K562 (cell line): ENCODE data around the gene ANKS1A. TPM values are rescaled to one million over a fixed set of nuclear protein-coding genes. Genes with fewer than 3 reads are reported as not detected.

Experiments
- ATAC-seq: fragments of 200-7000 bp; cut with Tn5 transposase; 3 replicates; pipeline ENCODE4 v1.9.1; 2020; ENCODE audit warnings: moderate library complexity
- BruUV-seq: library from RNA; stranded (reverse); fragments of 400-500 nt; replicated peaks from 2 replicates; lab custom pipeline; 2021; lab: Mats Ljungman, UMichigan
- CTCF ChIA-PET: fragments of 300-600 bp; formaldehyde crosslinking; extraction: SDS; loops from one replicate; lab custom pipeline; 2021; ENCODE audit warnings: low intra/inter-chr PET ratio; lab: Yijun Ruan, JAX
- POLR2A ChIA-PET: fragments of 300-600, 350-650 bp; sonication (Branson Sonifier 250); formaldehyde crosslinking; extraction: SDS; loops from one replicate; lab custom pipeline; 2021; ENCODE audit warnings: antibody characterized with exemption, inconsistent platforms; lab: Yijun Ruan, JAX
- DNase-seq, 4 experiments: peaks; one replicate each; pipeline versions ENCODE4 v3.0.0 to v3.0.0-alpha.2; 2011 to 2018; ENCODE audit warnings: low spot score in 3 of 4, mixed read lengths in 3 of 4; ENCODE audit errors: extremely low read depth in 1 of 4
- FAIRE-seq: peaks from 2 replicates; lab custom pipeline; 2011; peaks lifted over from hg19 to GRCh38; lab: Jason Lieb, UNC
- H2AFZ ChIP-seq: 2 replicates; pipeline ENCODE4 v1.6.0; 2011; ENCODE audit warnings: low read depth, low read length, control low read depth, inconsistent platforms
- H3K27ac ChIP-seq: fragments of 200-600 bp; 3 replicates; pipeline ENCODE4 v1.8.0; 2011; ENCODE audit warnings: low read depth, mild to moderate bottlenecking, control low read depth, inconsistent platforms, low read length, moderate library complexity, mixed read lengths; ENCODE audit errors: extremely low read depth
- H3K27me3 ChIP-seq, 2 experiments: fragments of 300-600 bp in 1 of 2; 2 replicates in 1 of 2; 3 replicates in 1 of 2; pipeline versions ENCODE4 v1.6.0 to v1.8.0; 2011; ENCODE audit warnings: inconsistent platforms in 2 of 2, low read length in 2 of 2, mild to moderate bottlenecking in 1 of 2, mixed read lengths in 1 of 2, moderate library complexity in 1 of 2; ENCODE audit not compliant: control insufficient read depth in 2 of 2, insufficient read depth in 2 of 2
- H3K36me3 ChIP-seq: fragments of 300-600 bp; 3 replicates; pipeline ENCODE4 v1.8.0; 2011; ENCODE audit warnings: mild to moderate bottlenecking, low read length, inconsistent platforms; ENCODE audit not compliant: control insufficient read depth, insufficient read depth
- H3K4me1 ChIP-seq, 2 experiments: fragments of 200-600 bp in 1 of 2; replicated peaks in 1 of 2; 2 replicates in 1 of 2; 3 replicates in 1 of 2; pipeline versions ENCODE4 v1.5.1 to v1.8.0; 2011; ENCODE audit warnings: inconsistent platforms in 2 of 2, low read length in 2 of 2, mild to moderate bottlenecking in 1 of 2, mixed read lengths in 1 of 2, moderate library complexity in 1 of 2; ENCODE audit not compliant: control insufficient read depth in 2 of 2, insufficient read depth in 2 of 2
- H3K4me2 ChIP-seq: 2 replicates; pipeline ENCODE4 v1.6.1; 2011; ENCODE audit warnings: low read length, control low read depth, inconsistent platforms, mixed read lengths; ENCODE audit not compliant: insufficient read depth
- H3K4me3 ChIP-seq: fragments of 200-600 bp; sonication (generic), shearing (Covaris generic); 2 replicates; pipeline ENCODE4 v1.5.1; 2016; ENCODE audit warnings: control low read depth, inconsistent platforms
- H3K79me2 ChIP-seq: fragments of 200-600 bp; 3 replicates; pipeline ENCODE4 v1.8.0; 2011; ENCODE audit warnings: low read length, inconsistent platforms; ENCODE audit not compliant: control insufficient read depth, insufficient read depth
- H3K9ac ChIP-seq, 2 experiments: 2 replicates each; pipeline versions ENCODE4 v1.6.0 to v1.6.1; 2011; ENCODE audit warnings: low read depth in 2 of 2, low read length in 2 of 2, control low read depth in 1 of 2, inconsistent platforms in 1 of 2, mild to moderate bottlenecking in 1 of 2, mixed read lengths in 1 of 2; ENCODE audit not compliant: insufficient read depth in 1 of 2
- H3K9me1 ChIP-seq: one replicate; pipeline ENCODE4 v1.6.0; 2011; ENCODE audit warnings: inconsistent platforms, mild to moderate bottlenecking, low read length, moderate library complexity; ENCODE audit not compliant: control insufficient read depth, insufficient read depth
- H3K9me3 ChIP-seq: replicated peaks from 2 replicates; pipeline ENCODE4 v1.5.1; 2011; ENCODE audit warnings: low read depth, low read length, inconsistent platforms; ENCODE audit not compliant: control insufficient read depth, insufficient read depth
- H4K20me1 ChIP-seq: replicated peaks from 2 replicates; pipeline ENCODE4 v1.6.1; 2011; ENCODE audit warnings: low read length, inconsistent platforms, mixed read lengths; ENCODE audit not compliant: control insufficient read depth, insufficient read depth
- E2F5 ChIP-seq: sonication (generic); formaldehyde crosslinking; IDR thresholded peaks from 2 replicates; pipeline ENCODE4 v1.8.0; 2022; ENCODE audit warnings: mild to moderate bottlenecking, missing genetic modification reagents
- GABPA ChIP-seq: fragments of 200-800 bp; sonication (Bioruptor generic); conservative IDR thresholded peaks from 2 replicates; pipeline ENCODE4 v1.6.1; 2016; ENCODE audit warnings: low read depth, missing genetic modification characterization, missing compliant biosample characterization
- HBP1 ChIP-seq: fragments of 450-650 bp; formaldehyde crosslinking; IDR thresholded peaks from 2 replicates; pipeline ENCODE4 v1.4.0; 2022; ENCODE audit warnings: missing genetic modification characterization
- HDAC3 ChIP-seq: fragments of 450-650 bp; IDR thresholded peaks from 2 replicates; pipeline ENCODE4 v1.6.1; 2018; ENCODE audit warnings: borderline replicate concordance, mild to moderate bottlenecking, moderate library complexity; ENCODE audit not compliant: partially characterized antibody
- ILF3 ChIP-seq: fragments of 450-650 bp; IDR thresholded peaks from 2 replicates; pipeline ENCODE4 v1.6.1; 2018; ENCODE audit warnings: antibody characterized with exemption, mild to moderate bottlenecking, moderate library complexity, borderline replicate concordance
- MAFF ChIP-seq: IDR thresholded peaks from 2 replicates; pipeline ENCODE4 v1.6.1; 2012; ENCODE audit warnings: low read length, improper control_type of control experiment
- MXI1 ChIP-seq: IDR thresholded peaks from 2 replicates; pipeline ENCODE4 v1.6.1; 2011; ENCODE audit warnings: low read depth, mild to moderate bottlenecking, improper control_type of control experiment, low read length
- NCOA1 ChIP-seq: fragments of 450-650 bp; IDR thresholded peaks from 2 replicates; pipeline ENCODE4 v1.6.1; 2016; ENCODE audit warnings: low read depth
- NR2C2 ChIP-seq, 2 experiments: fragments of 200-800 bp in 1 of 2; sonication (Bioruptor generic) in 1 of 2; sonication (generic) in 1 of 2; formaldehyde crosslinking in 1 of 2; IDR thresholded peaks; 2 replicates each; pipeline versions ENCODE4 v1.6.1 to v1.8.0; 2016 to 2022; ENCODE audit warnings: mild to moderate bottlenecking in 1 of 2, missing compliant biosample characterization in 1 of 2, missing genetic modification characterization in 1 of 2, missing genetic modification reagents in 1 of 2
- PHF20 ChIP-seq: fragments of 450-650 bp; IDR thresholded peaks from 2 replicates; pipeline ENCODE4 v1.6.1; 2018; ENCODE audit not compliant: partially characterized antibody
- RBM34 ChIP-seq: fragments of 200-400 bp; formaldehyde crosslinking; IDR thresholded peaks from 2 replicates; pipeline ENCODE4 v1.6.1; 2018; ENCODE audit warnings: low read length, borderline replicate concordance; ENCODE audit not compliant: insufficient read depth
- RHOXF2B ChIP-seq: fragments of 250-450 bp; sonication (Bioruptor Pico); conservative IDR thresholded peaks from 2 replicates; pipeline ENCODE4 v1.5.1; 2021
- ZFP36 ChIP-seq: fragments of 150-350 bp; IDR thresholded peaks from 2 replicates; pipeline ENCODE4 v1.6.1; 2018; ENCODE audit warnings: low read length, low read depth; ENCODE audit not compliant: partially characterized antibody
- ZFX ChIP-seq: sonication (generic); formaldehyde crosslinking; IDR thresholded peaks from 2 replicates; pipeline ENCODE4 v1.8.0; 2022; ENCODE audit warnings: mild to moderate bottlenecking, missing genetic modification reagents, moderate library complexity
- WGBS: fragments of 100-300 bp; shearing (Covaris generic); methylation state at CpG from one replicate; pipeline ENCODE4 v1.1.6; 2016; ENCODE audit warnings: low coverage, mixed read lengths; ENCODE audit not compliant: insufficient coverage; ENCODE audit errors: missing lambda C conversion rate; 5-methylcytosine and 5-hydroxymethylcytosine counted together
- in situ Hi-C: fragments of 300-500 bp; cut with MboI; formaldehyde crosslinking; loops from 4 replicates; pipeline ENCODE4 v1.15.0; 2018; ENCODE audit warnings: inconsistent platforms, mixed read lengths
- intact Hi-C: fragments of 100-400 bp; cut with micrococcal nuclease; formaldehyde crosslinking; loops from 2 replicates; pipeline ENCODE4 v1.14.2; 2022
- polyA plus RNA-seq, 8 experiments: library from polyadenylated mRNA; depleted of rRNA in 4 of 8; stranded (reverse) in 5 of 8; unstranded in 3 of 8; fragments of >200 nt; fragmentation: Nextera tagmentation in 2 of 8; fragmentation: Illumina TruSeq in 1 of 8; extraction: Ambion mirVana in 2 of 8; extraction: Trizol in 1 of 8; gene quantifications; 2 replicates each; pipeline versions ENCODE4 v1.2.1 to v1.2.3, GENCODE V29; 2011 to 2014; ENCODE audit warnings: inconsistent platforms in 1 of 8, missing spikeins in 1 of 8
- total RNA-seq, 7 experiments: library from RNA; depleted of rRNA in 6 of 7; stranded (reverse); fragments of >200 nt in 6 of 7; fragmentation: Illumina TruSeq in 2 of 7; extraction: Trizol in 2 of 7; gene quantifications; 2 replicates each; pipeline versions ENCODE4 v1.2.1 to v1.2.3, GENCODE V29; 2011 to 2021; ENCODE audit warnings: low replicate concordance in 1 of 7
- TF ChIP-seq, protein P1 (sequence below): fragments of 450-650 bp; formaldehyde crosslinking; IDR thresholded peaks from 2 replicates; pipeline ENCODE4 v1.4.0; 2020; ENCODE audit warnings: mild to moderate bottlenecking, moderate library complexity

Gene ANKS1A
- total and polyA plus RNA-seq, 9 of the 15 experiments (the other 6 are each of a cell fraction or from before 2014, with no cell fraction given), result 1.1 to 13.8 (median 5.3) TPM

DNA sequence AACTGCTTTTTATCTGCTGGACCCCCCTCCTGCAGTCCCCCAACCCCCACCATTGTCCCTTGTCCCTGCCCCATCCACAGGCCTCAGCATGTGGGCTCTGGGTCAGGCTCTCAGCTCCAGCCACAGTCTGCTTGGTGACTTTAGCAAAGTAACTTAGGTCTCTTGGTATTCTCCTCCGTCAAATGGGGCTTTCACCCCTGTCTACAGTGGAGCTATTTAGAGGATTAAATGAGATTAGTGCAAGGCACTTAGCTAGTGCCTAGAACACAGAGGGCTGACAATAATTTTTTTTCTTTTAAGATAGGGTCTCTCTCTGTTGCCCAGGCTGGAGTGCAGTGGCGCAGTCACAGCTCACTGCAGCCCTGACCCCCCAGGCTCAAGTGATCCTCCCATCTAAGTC lies 180.2 kb downstream of the ANKS1A start:
- ATAC-seq, result no peak
- CTCF ChIA-PET, result no interaction called here
- intact Hi-C loops (no loop called here), in situ Hi-C loops (no loop called here)
- H3K36me3 ChIP-seq, result no peaks in the 10 kb centered on the region
- no peak overlapping the region for H2AFZ ChIP-seq
- BruUV-seq, result no TSS peak
- POLR2A ChIA-PET, result interaction anchor here (0.7 to 1.3 kb wide), 2 partner anchors 10 to 29 kb away, joined by 3 read pairs; no protein-coding TSS in a partner anchor
- no peak for DNase-seq
- H3K9me1 ChIP-seq, result peaks cover 2% of the 10 kb centered on the region
- no peak for TF ChIP-seq GABPA (tag)
- TF ChIP-seq NR2C2 (CRISPR knock-in tag; IDR thresholded peaks at IDR 0.05), result no peak
- TF ChIP-seq NR2C2 (tag; IDR thresholded peaks at IDR 0.05), result no peak
- TF ChIP-seq, protein P1, sequence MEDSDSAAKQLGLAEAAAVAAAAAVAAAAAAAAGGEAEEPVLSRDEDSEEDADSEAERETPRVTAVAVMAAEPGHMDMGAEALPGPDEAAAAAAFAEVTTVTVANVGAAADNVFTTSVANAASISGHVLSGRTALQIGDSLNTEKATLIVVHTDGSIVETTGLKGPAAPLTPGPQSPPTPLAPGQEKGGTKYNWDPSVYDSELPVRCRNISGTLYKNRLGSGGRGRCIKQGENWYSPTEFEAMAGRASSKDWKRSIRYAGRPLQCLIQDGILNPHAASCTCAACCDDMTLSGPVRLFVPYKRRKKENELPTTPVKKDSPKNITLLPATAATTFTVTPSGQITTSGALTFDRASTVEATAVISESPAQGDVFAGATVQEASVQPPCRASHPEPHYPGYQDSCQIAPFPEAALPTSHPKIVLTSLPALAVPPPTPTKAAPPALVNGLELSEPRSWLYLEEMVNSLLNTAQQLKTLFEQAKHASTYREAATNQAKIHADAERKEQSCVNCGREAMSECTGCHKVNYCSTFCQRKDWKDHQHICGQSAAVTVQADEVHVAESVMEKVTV, result no peak
- no peak for TF ChIP-seq PHF20
- TF ChIP-seq ZFP36, result no peak
- no peak for TF ChIP-seq E2F5
- no peak for TF ChIP-seq ZFX (CRISPR knock-in tag)
- no peak for TF ChIP-seq RHOXF2B (CRISPR knock-in tag)
- TF ChIP-seq HDAC3, result no peak
- TF ChIP-seq NCOA1, result no peak
- TF ChIP-seq MXI1, result no peak
- no peak for TF ChIP-seq HBP1 (CRISPR knock-in tag)
- TF ChIP-seq RBM34, result no peak
- no peak for TF ChIP-seq MAFF
- no peak for TF ChIP-seq ILF3
- H3K9ac ChIP-seq, result no peak overlapping the region
- H3K9me3 ChIP-seq, result no peaks in the 10 kb centered on the region
- no peak overlapping the region for H3K4me2 ChIP-seq
- H4K20me1 ChIP-seq, result no peaks in the 10 kb centered on the region; the same call in 1 of the 2 replicates
- no peaks in the 10 kb centered on the region for H3K27me3 ChIP-seq
- WGBS, result 95% methylated on average over 2 of the region's 2 CpGs
- H3K79me2 ChIP-seq, result no peaks in the 10 kb centered on the region
- H3K4me1 ChIP-seq, result no peaks in the 10 kb centered on the region
- no peak for FAIRE-seq
- H3K4me3 ChIP-seq, result no peak overlapping the region
- no peak overlapping the region for H3K27ac ChIP-seq
